IPS-18c (cell line): ENCODE measurements around the gene RNF128.
A peak's percentile ranks its signal among the peaks of the same experiment; 100 is the strongest.

Source experiments
- H3K4me3 ChIP-seq: 2 replicates; pipeline ENCODE4 v1.7.0; 2013; ENCODE audit warnings: low read depth, mild to moderate bottlenecking, low read length, moderate library complexity; ENCODE audit not compliant: insufficient read depth
- H3K9me3 ChIP-seq: one replicate; pipeline ENCODE4 v1.6.1; 2013; ENCODE audit warnings: mild to moderate bottlenecking, low read length, moderate library complexity; ENCODE audit not compliant: control insufficient read depth, insufficient read depth

The RNF128 gene, protein sequence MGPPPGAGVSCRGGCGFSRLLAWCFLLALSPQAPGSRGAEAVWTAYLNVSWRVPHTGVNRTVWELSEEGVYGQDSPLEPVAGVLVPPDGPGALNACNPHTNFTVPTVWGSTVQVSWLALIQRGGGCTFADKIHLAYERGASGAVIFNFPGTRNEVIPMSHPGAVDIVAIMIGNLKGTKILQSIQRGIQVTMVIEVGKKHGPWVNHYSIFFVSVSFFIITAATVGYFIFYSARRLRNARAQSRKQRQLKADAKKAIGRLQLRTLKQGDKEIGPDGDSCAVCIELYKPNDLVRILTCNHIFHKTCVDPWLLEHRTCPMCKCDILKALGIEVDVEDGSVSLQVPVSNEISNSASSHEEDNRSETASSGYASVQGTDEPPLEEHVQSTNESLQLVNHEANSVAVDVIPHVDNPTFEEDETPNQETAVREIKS

DNA sequence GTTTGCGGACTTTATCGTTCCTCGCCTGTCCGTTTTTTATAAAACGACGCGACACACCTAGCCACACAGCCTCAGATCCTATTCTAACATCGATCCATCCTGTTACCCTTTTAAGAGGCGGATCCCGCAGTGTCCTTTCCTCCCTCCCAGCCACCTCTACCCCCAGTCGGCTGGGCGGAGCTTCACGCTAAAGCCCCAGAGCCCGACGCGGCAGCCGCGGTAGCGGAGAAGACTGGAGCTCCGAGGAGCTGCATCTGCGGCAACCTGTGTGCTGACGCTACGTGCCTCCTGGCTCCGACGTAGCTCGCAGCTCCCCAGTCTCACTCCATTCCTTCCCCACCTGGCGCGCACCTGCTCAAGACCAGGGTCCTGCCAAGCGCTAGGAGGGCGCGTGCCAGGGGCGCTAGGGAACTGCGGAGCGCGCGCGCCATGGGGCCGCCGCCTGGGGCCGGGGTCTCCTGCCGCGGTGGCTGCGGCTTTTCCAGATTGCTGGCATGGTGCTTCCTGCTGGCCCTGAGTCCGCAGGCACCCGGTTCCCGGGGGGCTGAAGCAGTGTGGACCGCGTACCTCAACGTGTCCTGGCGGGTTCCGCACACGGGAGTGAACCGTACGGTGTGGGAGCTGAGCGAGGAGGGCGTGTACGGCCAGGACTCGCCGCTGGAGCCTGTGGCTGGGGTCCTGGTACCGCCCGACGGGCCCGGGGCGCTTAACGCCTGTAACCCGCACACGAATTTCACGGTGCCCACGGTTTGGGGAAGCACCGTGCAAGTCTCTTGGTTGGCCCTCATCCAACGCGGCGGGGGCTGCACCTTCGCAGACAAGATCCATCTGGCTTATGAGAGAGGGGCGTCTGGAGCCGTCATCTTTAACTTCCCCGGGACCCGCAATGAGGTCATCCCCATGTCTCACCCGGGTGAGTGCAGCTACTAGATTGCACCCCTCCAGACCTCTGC is at the start of gene RNF128:
TSS of gene RNF128 (plus strand) at position 217 of the 953 bp plus-strand sequence. CDS start at position 430, 213 bp downstream.
- no peaks in the 10 kb centered on the region for H3K9me3 ChIP-seq

GRCh38 chrX:106680716-106681115 is 45.8 kb upstream of the RNF128 start:
- Histone ChIP-seq H3K4me3 (no peak overlapping the region), H3K9me3 (no peaks in the 10 kb centered on the region)

More for the DNA sequence above, at the start of gene RNF128:
- H3K4me3 ChIP-seq, result peak within 1 kb of the TSS; percentile 66

DNA sequence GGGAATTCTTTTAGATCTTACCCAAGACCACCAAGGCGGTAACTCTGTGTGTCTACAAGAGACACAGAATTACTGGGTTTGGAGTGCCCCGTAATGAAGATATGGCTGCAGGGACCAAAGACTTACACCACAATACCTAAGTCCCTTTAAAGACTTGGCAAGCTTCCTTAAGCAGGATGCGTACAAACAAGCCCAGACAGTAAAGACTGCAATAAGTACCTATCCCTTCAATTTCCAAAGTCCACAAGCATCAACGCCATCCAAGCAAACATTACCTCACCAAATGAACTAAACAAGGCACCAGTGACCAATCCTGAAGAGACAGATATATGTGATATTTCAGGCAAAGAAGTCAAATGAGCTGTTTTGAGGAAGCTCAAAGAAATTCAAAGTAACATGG is 42.3 kb upstream of the RNF128 start:
- Histone ChIP-seq H3K9me3 (no peaks in the 10 kb centered on the region), H3K4me3 (no peak overlapping the region)

GRCh38 chrX:106692425-106693065 is 34.0 kb upstream of the RNF128 start:
- Histone ChIP-seq H3K4me3 (no peak overlapping the region), H3K9me3 (no peaks in the 10 kb centered on the region)

DNA sequence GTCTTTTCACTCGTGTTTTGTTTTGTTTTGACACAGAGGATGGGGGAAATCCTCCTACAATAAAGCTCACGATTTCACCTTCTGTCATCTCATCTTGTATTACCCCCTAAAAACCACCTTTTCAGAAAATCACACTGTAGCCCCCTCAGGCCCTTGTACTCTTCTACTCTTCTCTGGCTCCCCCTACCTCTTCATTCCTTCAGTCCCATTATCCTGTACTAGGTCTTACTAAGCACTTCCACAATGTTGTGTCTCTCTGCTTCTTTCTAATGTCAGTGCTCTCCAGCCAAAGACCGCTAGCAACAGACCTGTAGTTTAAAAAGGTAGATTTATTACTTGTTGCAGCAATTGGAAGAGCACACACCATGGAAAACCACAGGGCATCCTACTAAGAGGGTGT is 30.0 kb upstream of the RNF128 start:
- Histone ChIP-seq H3K9me3 (no peaks in the 10 kb centered on the region), H3K4me3 (no peak overlapping the region)

DNA sequence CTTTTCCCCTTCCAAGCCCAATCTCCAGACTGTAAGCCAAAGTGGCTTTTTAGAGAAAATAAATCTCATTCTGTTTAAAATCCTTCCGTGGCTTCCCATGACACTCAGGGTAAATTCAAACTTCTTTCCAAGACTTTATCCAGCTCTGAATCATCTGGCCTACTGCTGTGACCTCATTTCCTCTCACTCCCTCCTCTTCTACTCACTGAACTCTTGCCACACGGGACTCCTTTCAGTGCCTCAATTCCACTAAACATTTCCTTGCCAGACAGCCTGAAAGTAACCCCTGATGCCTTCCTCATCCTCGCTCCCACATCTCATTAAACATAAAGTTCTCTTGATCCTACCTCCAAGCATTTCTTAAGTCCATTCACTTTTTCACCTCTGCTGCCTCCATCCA is 27.8 kb upstream of the RNF128 start:
- H3K4me3 ChIP-seq, result no peak overlapping the region
- no peaks in the 10 kb centered on the region for H3K9me3 ChIP-seq

DNA sequence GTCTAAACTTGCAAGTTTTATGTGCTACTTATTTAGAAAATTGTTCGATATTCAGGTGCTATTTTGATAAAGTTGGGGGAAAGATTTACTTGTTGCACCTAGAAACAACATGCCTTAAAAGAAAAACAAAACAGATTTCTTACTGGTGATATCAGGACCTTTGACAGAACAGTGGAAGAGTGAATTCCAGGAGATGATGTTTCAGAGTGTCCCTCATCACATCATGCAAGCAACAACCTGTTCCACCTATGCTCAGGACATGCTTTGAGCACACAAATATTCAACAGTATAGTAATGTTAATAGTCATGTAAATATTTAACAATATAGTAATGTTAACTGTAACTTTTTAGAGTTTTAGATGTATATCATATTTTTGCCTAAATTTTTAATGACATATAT is 23.9 kb upstream of the RNF128 start:
- no peaks in the 10 kb centered on the region for H3K9me3 ChIP-seq

DNA sequence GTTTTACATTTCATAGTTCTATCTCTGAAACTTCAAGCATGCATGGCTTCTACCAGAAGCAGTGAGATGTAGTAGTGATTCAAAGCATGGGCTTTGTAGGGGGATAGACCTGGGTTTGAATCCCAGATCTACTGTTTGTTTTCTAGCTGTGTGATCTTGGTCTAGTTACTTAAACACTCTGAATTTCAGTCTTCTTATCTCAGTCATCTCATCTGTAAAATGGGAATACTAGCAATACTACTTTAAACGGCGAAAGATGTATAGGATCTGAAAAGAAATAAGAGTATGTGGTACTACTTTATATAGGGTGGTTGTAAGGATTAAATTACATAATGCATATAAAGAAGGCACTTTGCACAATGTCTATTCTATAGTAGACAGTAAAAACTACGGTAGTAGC is 20.0 kb upstream of the RNF128 start:
- no peaks in the 10 kb centered on the region for H3K9me3 ChIP-seq
- no peak overlapping the region for H3K4me3 ChIP-seq

More for the DNA sequence above, 23.9 kb upstream of the RNF128 start:
- no peak overlapping the region for H3K4me3 ChIP-seq

DNA sequence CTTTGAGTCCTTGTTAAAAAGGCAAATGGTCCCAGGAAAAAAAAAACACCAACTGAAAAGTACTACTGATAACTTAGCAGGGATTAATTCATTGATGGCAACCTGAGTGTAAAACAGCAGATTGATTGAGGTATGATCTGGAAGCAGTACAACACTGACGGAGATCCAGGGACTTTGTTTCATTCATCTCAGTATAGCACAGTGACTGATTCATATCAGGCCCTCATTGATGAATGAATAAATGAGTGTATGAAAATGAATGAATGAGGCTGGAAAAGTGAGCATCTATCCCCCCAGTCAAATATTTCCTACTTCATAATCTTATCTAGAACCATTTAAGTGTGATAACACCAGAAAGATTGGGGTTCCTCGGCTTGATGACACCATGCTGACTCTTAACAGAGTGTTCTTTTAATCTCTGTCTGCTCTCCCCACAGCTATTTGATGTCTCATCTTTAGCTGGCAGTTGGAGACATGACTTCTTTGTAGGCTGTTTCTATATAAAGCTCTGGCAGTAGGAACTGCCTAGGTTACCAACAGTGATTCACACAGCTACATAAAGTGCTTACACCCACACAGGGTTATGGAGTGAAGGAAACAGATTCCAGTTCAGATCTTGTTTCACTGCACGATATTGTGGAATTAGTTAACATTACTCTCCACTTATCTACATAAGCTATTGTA is 18.6 kb upstream of the RNF128 start:
- no peaks in the 10 kb centered on the region for H3K9me3 ChIP-seq
- H3K4me3 ChIP-seq, result no peak overlapping the region

DNA sequence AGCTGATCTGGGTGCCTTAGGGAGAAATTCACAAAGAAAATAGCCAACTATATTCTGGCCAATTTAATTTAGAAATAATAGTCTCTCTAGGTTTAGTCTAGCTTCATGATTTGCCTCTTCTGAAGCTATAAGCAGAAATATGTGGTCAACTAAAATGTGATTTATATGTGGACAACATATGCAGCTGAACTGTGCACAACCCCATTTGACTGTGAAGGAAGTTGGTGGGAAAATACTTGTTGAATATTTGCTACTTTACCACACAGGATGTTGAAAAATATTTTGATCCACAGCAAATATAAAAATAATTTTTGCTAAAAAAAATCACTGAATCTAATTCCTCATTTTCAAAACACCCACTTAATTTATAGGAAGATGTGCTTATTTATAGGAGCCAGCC is 15.7 kb upstream of the RNF128 start:
- Histone ChIP-seq H3K4me3 (no peak overlapping the region), H3K9me3 (no peaks in the 10 kb centered on the region)

GRCh38 chrX:106711375-106711774 is 15.1 kb upstream of the RNF128 start:
- Histone ChIP-seq H3K4me3 (no peak overlapping the region), H3K9me3 (no peaks in the 10 kb centered on the region)

- Histone ChIP-seq H3K9me3 (no peaks in the 10 kb centered on the region), H3K4me3 (no peak overlapping the region)
Observed at GRCh38 chrX:106716004-106716403, 10.5 kb upstream of the RNF128 start.

- no peaks in the 10 kb centered on the region for H3K9me3 ChIP-seq
Observed at GRCh38 chrX:106716463-106716862, 10.0 kb upstream of the RNF128 start.

GRCh38 chrX:106718709-106719108 is 7.8 kb upstream of the RNF128 start:
- Histone ChIP-seq H3K4me3 (no peak overlapping the region), H3K9me3 (no peaks in the 10 kb centered on the region)

More at GRCh38 chrX:106716463-106716862, 10.0 kb upstream of the RNF128 start:
- H3K4me3 ChIP-seq, result no peak overlapping the region

DNA sequence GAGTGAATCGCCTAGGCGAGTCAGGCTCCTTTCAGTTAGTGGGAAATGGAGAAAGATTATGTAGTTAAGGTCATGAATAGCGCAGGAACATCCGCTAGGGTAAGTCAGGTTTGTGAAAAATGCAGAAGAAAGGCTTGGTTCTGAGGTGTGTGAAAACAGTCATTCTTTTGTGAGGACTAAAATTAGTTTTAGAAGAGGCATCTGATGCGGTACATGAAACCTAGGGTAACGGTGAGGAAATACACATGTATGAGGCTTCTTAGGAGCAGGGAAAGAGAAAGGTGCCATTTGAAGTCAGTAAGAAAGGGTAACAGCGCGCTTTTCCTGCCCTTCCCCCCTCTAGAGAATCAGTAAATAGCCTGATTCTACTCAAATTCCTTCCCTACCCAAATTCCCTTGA is 570 bp upstream of the RNF128 start:
- Histone ChIP-seq H3K4me3 (peak overlapping the region; percentile 66), H3K9me3 (no peaks in the 10 kb centered on the region)

GRCh38 chrX:106728337-106728736 is 1.8 kb downstream of the RNF128 start:
- Histone ChIP-seq H3K4me3 (no peak overlapping the region), H3K9me3 (no peaks in the 10 kb centered on the region)

- H3K9me3 ChIP-seq, result no peaks in the 10 kb centered on the region
- no peak overlapping the region for H3K4me3 ChIP-seq
Observed at GRCh38 chrX:106730401-106730800, 3.9 kb downstream of the RNF128 start.
